CD4-positive, CD25-positive, alpha-beta regulatory T cell (primary cell): Measurements from ENCODE around the gene GPATCH4. TPM values are rescaled to one million over a fixed set of nuclear protein-coding genes. Genes with fewer than 3 reads are reported as not detected.

Source experiments
- ATAC-seq, 2 donors: fragments of 150-1000 bp; cut with Tn5 transposase; one replicate each; pipeline ENCODE4 v1.10.0; 2021; ENCODE audit warnings: low read depth in 2 of 2, moderate number of reproducible peaks in 2 of 2, moderate library complexity in 1 of 2
- DNase-seq, 3 donors: peaks; one replicate each; pipeline versions ENCODE4 v3.0.0 to v3.0.0-alpha.2; 2012 to 2022; ENCODE audit warnings: mixed read lengths in 1 of 3
- H3K27ac ChIP-seq: one replicate; pipeline ENCODE4 v1.7.0; 2013; ENCODE audit warnings: mild to moderate bottlenecking, low read length; ENCODE audit not compliant: insufficient read depth, poor library complexity, severe bottlenecking
- H3K27me3 ChIP-seq: one replicate; pipeline ENCODE4 v1.7.0; 2013; ENCODE audit warnings: low read length; ENCODE audit not compliant: control insufficient read depth, insufficient read depth
- H3K36me3 ChIP-seq: one replicate; pipeline ENCODE4 v1.7.0; 2013; ENCODE audit warnings: mild to moderate bottlenecking, low read length, moderate library complexity; ENCODE audit not compliant: control insufficient read depth, insufficient read depth
- H3K4me1 ChIP-seq: 2 replicates; pipeline ENCODE4 v1.7.0; 2013; ENCODE audit warnings: mild to moderate bottlenecking, low read length; ENCODE audit not compliant: insufficient read depth, control insufficient read depth, poor library complexity, severe bottlenecking
- H3K4me3 ChIP-seq: one replicate; pipeline ENCODE4 v1.7.0; 2013; ENCODE audit warnings: low read depth, mild to moderate bottlenecking, low read length, moderate library complexity
- H3K9me3 ChIP-seq, 2 experiments: 1 replicate in 1 of 2; 2 replicates in 1 of 2; pipeline ENCODE4 v1.7.0; 2013; ENCODE audit warnings: low read length in 2 of 2, mild to moderate bottlenecking in 1 of 2, moderate library complexity in 1 of 2; ENCODE audit not compliant: control insufficient read depth in 2 of 2
- H3K27ac Mint-ChIP-seq, 3 donors: one replicate each; pipeline ENCODE4 v1.8.0; 2020 to 2022; ENCODE audit warnings: mild to moderate bottlenecking in 3 of 3, mixed read lengths in 3 of 3, moderate library complexity in 2 of 3
- H3K27me3 Mint-ChIP-seq: one replicate; pipeline ENCODE4 v1.8.0; 2022; ENCODE audit warnings: mild to moderate bottlenecking, mixed read lengths
- H3K36me3 Mint-ChIP-seq: one replicate; pipeline ENCODE4 v1.8.0; 2020; ENCODE audit warnings: mixed read lengths
- H3K4me1 Mint-ChIP-seq, 4 donors: one replicate each; pipeline ENCODE4 v1.8.0; 2020 to 2022; ENCODE audit warnings: mixed read lengths in 4 of 4, mild to moderate bottlenecking in 1 of 4
- H3K4me3 Mint-ChIP-seq, 4 donors: one replicate each; pipeline ENCODE4 v1.8.0; 2020 to 2022; ENCODE audit warnings: mild to moderate bottlenecking in 4 of 4, mixed read lengths in 4 of 4, moderate library complexity in 3 of 4
- H3K9me3 Mint-ChIP-seq, 7 donors: one replicate each; pipeline ENCODE4 v1.8.0; 2020 to 2022; ENCODE audit warnings: mixed read lengths in 7 of 7, mild to moderate bottlenecking in 3 of 7, moderate library complexity in 2 of 7
- polyA plus RNA-seq, 4 donors: library from polyadenylated mRNA; unstranded; fragments of 300-500 nt; fragmentation: Illumina TruSeq; gene quantifications; one replicate each; pipeline ENCODE4 v1.2.3, GENCODE V29; 2021
- total RNA-seq: library from RNA; stranded (reverse); gene quantifications from one replicate; pipeline ENCODE4 v1.2.3, GENCODE V29; 2022

GPATCH4 gene
- total and polyA plus RNA-seq, 5 donors from 2014 or later = 20.2 to 34.6 (median 27.6) TPM

DNA sequence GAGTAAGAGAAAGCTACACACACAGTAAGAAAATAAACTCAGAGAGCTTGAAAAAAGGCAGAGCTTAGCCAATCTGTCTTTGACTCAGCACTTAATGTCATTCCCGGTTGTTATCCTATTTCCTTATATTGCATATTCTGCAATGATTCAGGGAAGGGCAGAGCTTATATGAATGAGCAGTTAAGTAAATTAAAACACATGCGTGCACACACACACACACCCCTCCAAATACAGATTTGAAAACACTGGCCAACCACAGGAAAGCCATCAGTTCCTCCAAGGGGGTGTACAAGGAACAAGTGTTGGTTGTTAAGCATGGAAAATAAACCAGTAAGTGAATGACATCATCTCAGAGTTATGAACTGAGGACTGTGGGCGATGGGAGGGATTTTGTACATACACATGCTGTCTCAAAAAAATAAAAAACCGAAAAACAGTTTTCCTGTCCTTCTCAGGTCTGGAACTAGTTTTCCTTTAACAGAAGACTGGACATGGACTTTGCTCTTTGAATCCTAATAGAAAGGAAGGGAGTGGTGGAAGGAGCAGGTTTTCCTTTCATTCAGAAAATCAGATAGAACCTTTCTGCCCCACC is 29.9 kb downstream of the GPATCH4 start:
- Histone ChIP-seq H3K27ac (no peak overlapping the region), H3K4me3 (no peak overlapping the region), H3K36me3 (no peaks in the 10 kb centered on the region), H3K9me3 (no peaks in the 10 kb centered on the region), H3K27me3 (peaks cover 10% of the 10 kb centered on the region), H3K4me1 (peaks cover 10% of the 10 kb centered on the region)
- Mint-ChIP-seq H3K27ac (no peak overlapping the region), H3K4me3 (peak overlapping the region in 1 of 4 donors; percentile 88), H3K27me3 (peaks cover 30% of the 10 kb centered on the region), H3K4me1 (peaks cover 8 to 20% (median 13%) of the 10 kb centered on the region in 4 donors), H3K9me3 (peaks cover 0 to 4% (median 0%) of the 10 kb centered on the region in 7 donors), H3K36me3 (no peaks in the 10 kb centered on the region)
- DNase-seq = no peak
- ATAC-seq = no peak

DNA sequence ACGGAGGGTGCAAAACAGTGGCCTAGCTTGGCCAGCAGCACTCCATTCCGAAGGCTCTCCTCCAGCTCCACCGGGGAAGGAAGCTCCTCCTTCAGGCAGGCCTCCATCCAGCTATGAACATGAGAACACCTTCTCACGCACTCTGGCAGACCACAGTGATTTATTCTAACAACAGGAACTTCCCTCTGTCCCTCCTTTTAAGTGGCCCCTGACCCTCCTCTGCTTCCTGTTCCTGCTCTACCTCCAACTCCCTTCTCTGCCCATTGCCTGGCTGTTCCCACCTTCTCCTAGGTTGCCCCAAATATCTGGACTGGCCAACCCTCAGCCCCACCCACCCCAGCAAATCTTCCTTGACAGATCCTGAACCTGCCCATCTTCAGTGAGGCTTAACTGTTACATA is 34.8 kb downstream of the GPATCH4 start:
- no peaks in the 10 kb centered on the region for H3K4me1 ChIP-seq
- Mint-ChIP-seq H3K4me1 (peaks cover 0 to 5% (median 3%) of the 10 kb centered on the region in 4 donors), H3K9me3 (no peaks in the 10 kb centered on the region), H3K27me3 (peaks cover 4% of the 10 kb centered on the region), H3K27ac (peak overlapping the region in 1 of 3 donors; percentile 25), H3K36me3 (no peaks in the 10 kb centered on the region), H3K4me3 (no peak overlapping the region)
- no peaks in the 10 kb centered on the region for H3K36me3 ChIP-seq
- H3K4me3 ChIP-seq = no peak overlapping the region
- H3K27me3 ChIP-seq = peaks cover 3% of the 10 kb centered on the region
- no peak overlapping the region for H3K27ac ChIP-seq
- ATAC-seq (no peak), DNase-seq (no peak)
- H3K9me3 ChIP-seq = no peaks in the 10 kb centered on the region

DNA sequence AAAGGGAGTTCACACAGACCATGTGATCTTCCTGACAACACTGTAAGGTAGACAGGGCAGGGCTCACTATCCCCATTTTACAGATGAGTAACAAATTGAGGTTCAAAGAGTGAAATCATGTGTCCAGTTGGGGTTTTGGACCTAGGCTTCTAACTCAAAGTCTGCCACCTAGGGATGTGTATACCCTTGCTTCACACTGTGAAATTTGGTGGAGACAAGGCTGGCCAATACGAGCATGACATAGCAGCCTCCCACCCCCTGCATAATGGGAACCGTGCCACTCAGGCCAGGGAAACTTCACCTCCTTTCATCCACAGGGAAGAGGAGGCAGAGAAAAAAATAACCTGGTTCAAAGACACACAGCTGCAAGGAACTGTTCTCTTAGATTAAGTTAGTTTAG is 35.8 kb downstream of the GPATCH4 start:
- Mint-ChIP-seq H3K27ac (no peak overlapping the region), H3K36me3 (no peaks in the 10 kb centered on the region)
- no peak overlapping the region for H3K27ac ChIP-seq

DNA sequence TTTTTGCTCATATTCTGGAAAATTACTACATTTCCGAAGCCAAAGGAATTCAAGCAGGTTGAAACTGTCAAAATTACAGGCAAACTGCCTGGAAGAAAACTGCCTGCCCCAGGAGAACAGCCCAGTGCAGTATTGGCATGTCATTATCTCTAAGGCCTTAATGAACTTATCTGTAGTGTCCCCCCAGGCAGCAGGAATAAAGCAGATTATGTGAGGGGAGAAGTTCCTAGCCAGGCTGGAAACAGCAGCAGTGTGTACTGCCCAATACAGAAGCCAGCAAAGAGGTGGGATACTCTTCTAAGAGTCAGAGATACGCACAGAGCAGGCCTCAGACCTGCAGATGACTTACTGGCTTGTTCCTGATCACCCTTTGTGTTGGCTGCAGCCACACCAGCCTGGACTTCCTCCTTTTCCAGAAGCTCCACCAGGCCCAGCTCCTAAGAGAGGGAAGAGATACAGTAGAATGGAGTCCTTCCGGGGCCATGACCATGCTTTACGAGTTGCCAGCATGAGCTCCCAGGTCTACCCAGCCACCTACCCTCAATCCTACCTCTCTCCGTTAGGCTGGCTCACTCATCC is 40.6 kb downstream of the GPATCH4 start:
- Mint-ChIP-seq H3K4me3 (no peak overlapping the region), H3K36me3 (no peaks in the 10 kb centered on the region), H3K9me3 (no peaks in the 10 kb centered on the region), H3K27me3 (no peaks in the 10 kb centered on the region), H3K4me1 (peaks cover 0 to 1% (median 0%) of the 10 kb centered on the region in 4 donors), H3K27ac (peak overlapping the region in 1 of 3 donors; percentile 84)
- no peaks in the 10 kb centered on the region for H3K36me3 ChIP-seq
- no peak for ATAC-seq
- no peak for DNase-seq
- H3K4me1 ChIP-seq = no peaks in the 10 kb centered on the region
- no peak overlapping the region for H3K4me3 ChIP-seq
- H3K27me3 ChIP-seq = no peaks in the 10 kb centered on the region
- no peak overlapping the region for H3K27ac ChIP-seq
- no peaks in the 10 kb centered on the region for H3K9me3 ChIP-seq

More for the DNA sequence above, 35.8 kb downstream of the GPATCH4 start:
- ATAC-seq (no peak), DNase-seq (no peak)
- Mint-ChIP-seq H3K27me3 (no peaks in the 10 kb centered on the region), H3K9me3 (no peaks in the 10 kb centered on the region), H3K4me3 (no peak overlapping the region), H3K4me1 (peaks cover 0 to 1% (median 0%) of the 10 kb centered on the region in 4 donors)
- Histone ChIP-seq H3K36me3 (no peaks in the 10 kb centered on the region), H3K4me3 (no peak overlapping the region), H3K9me3 (no peaks in the 10 kb centered on the region), H3K4me1 (no peaks in the 10 kb centered on the region), H3K27me3 (no peaks in the 10 kb centered on the region)

DNA sequence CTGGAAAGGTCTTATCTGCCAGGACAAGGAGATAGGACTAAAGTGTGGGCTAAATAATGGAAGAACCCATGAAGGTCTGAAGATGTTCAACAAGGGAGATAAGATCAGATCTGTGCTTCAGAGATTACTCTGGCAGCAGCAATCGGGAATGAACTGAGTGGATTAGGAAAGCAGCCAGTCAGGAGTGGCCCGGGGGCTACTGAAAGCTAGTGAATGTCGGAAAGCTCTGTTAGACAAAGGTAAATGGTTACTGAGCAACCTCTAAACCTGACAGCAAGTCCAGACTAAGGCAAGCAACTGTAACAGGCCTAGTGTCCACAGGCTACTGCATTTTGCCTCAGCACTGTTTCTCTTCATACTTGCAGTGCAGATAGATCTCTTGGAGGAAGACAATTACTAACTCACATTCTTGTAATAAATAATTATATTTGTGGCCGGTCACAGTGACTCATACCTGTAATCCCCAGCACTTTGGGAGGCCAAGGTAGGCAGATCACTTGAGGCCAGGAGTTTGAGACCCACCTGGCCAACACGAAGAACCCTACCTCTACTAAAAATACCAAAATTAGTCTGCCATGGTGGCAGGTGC is 41.4 kb downstream of the GPATCH4 start:
- ATAC-seq (no peak), DNase-seq (no peak)
- Histone ChIP-seq H3K36me3 (no peaks in the 10 kb centered on the region), H3K9me3 (no peaks in the 10 kb centered on the region), H3K27me3 (no peaks in the 10 kb centered on the region), H3K27ac (no peak overlapping the region), H3K4me1 (no peaks in the 10 kb centered on the region), H3K4me3 (no peak overlapping the region)
- H3K4me1 Mint-ChIP-seq = no peaks in the 10 kb centered on the region
- H3K36me3 Mint-ChIP-seq = no peaks in the 10 kb centered on the region
- H3K9me3 Mint-ChIP-seq = no peaks in the 10 kb centered on the region
- H3K4me3 Mint-ChIP-seq = no peak overlapping the region
- H3K27me3 Mint-ChIP-seq = no peaks in the 10 kb centered on the region
- H3K27ac Mint-ChIP-seq = no peak overlapping the region

DNA sequence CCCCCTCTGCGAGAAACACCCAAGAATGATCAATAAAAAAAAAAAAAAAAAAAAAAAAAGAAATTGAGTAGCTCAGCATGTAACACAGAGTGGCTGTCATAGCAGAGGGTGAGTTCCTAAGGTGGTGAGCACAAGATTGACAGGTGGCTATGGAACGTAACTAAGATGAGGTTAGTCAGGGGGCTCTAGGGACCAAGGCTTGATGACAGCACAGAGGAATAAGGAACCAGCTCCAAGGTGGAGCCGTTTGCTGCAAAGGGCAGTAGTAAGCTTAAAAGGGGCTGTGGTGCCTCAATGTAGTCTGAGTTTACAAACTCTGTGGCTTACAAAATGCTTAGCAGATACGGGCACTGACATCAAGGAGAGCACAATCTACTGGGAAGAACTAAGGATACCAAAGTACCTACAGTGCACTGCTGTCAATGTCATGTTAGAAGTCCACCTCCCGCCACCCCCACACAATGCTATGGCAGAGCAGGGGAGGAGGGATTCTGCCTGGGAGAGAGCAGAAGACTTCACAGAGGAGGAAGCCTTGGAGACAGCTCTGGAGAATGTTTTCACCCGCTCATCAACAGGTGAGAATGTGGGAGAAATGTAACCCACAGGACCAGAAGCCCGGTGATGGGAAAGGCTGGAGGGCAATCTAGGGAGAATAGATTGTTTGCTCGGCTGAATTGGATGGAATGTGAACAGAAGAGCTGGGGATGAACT is 42.0 kb downstream of the GPATCH4 start:
- no peak for ATAC-seq
- Histone ChIP-seq H3K36me3 (no peaks in the 10 kb centered on the region), H3K4me1 (no peaks in the 10 kb centered on the region), H3K27ac (no peak overlapping the region), H3K9me3 (no peaks in the 10 kb centered on the region), H3K27me3 (no peaks in the 10 kb centered on the region), H3K4me3 (no peak overlapping the region)
- H3K27ac Mint-ChIP-seq = no peak overlapping the region
- no peaks in the 10 kb centered on the region for H3K4me1 Mint-ChIP-seq
- no peaks in the 10 kb centered on the region for H3K27me3 Mint-ChIP-seq
- DNase-seq = no peak
- H3K36me3 Mint-ChIP-seq = no peaks in the 10 kb centered on the region
- no peak overlapping the region for H3K4me3 Mint-ChIP-seq
- no peaks in the 10 kb centered on the region for H3K9me3 Mint-ChIP-seq

DNA sequence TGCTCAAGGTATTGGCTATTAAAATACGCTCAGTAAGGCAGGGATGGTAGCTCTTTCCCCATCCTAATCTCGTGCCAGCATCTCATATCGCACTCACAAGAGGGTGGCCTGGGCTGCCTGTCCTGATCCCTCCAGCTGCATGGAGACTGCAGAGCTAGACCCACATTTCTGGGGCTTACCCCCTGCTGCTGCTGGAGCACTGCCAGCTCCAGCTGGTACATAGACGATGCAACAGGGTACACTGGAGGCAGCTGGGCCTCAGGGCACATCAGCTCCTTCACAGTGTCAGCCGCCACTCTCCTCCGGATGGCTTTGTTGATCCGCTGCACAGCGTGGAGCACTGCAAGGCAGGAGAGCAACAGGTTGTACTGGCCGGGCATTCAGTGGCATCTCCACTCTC is 44.9 kb downstream of the GPATCH4 start:
- Histone ChIP-seq H3K36me3 (no peaks in the 10 kb centered on the region), H3K4me1 (no peaks in the 10 kb centered on the region), H3K27ac (no peak overlapping the region), H3K9me3 (no peaks in the 10 kb centered on the region), H3K27me3 (no peaks in the 10 kb centered on the region), H3K4me3 (no peak overlapping the region)
- no peaks in the 10 kb centered on the region for H3K27me3 Mint-ChIP-seq
- peaks cover 4% of the 10 kb centered on the region for H3K36me3 Mint-ChIP-seq
- no peak overlapping the region for H3K4me3 Mint-ChIP-seq
- DNase-seq = no peak
- no peak overlapping the region for H3K27ac Mint-ChIP-seq
- H3K9me3 Mint-ChIP-seq = no peaks in the 10 kb centered on the region
- peaks cover 2 to 5% (median 4%) of the 10 kb centered on the region in 4 donors for H3K4me1 Mint-ChIP-seq
- ATAC-seq = no peak
